Hepatocyte (in vitro differentiated cells): Measurements from ENCODE around the gene DOCK7.

Experiments
- CTCF ChIP-seq: fragments of 200-600 bp; sonication (generic); IDR thresholded peaks from 2 replicates; pipeline ENCODE4 v1.5.1; 2016; ENCODE audit warnings: antibody characterized with exemption, mild to moderate bottlenecking; ENCODE audit not compliant: poor library complexity
- EZH2 ChIP-seq: fragments of 200-600 bp; sonication (generic); IDR thresholded peaks from 2 replicates; pipeline ENCODE4 v1.6.1; 2016; ENCODE audit warnings: antibody characterized with exemption, mild to moderate bottlenecking, borderline replicate concordance

- TF ChIP-seq CTCF = no peak
- no peak for TF ChIP-seq EZH2
Measured at GRCh38 chr1:62405247-62405646, 282.9 kb downstream of the DOCK7 start.
